Colonic mucosa (tissue), 4 donors: Measurements from ENCODE around the gene POLR2E. TPM values are rescaled to one million over a fixed set of nuclear protein-coding genes. Genes with fewer than 3 reads are reported as not detected.

Experiments used
- DNase-seq: peaks from one replicate; pipeline ENCODE4 v3.0.0-alpha.2; 2020
- H3K27ac ChIP-seq: fragments of 200-600 bp; one replicate; pipeline ENCODE4 v1.8.0; 2021
- H3K27me3 ChIP-seq: fragments of 200-600 bp; one replicate; pipeline ENCODE4 v1.8.0; 2021
- H3K36me3 ChIP-seq: fragments of 200-600 bp; one replicate; pipeline ENCODE4 v1.8.0; 2021
- H3K4me1 ChIP-seq: fragments of 200-600 bp; one replicate; pipeline ENCODE4 v1.8.0; 2021; ENCODE audit warnings: mild to moderate bottlenecking
- H3K4me3 ChIP-seq: fragments of 200-600 bp; one replicate; pipeline ENCODE4 v1.8.0; 2021
- H3K9ac ChIP-seq, 2 donors: one replicate each; pipeline ENCODE4 v1.7.0; 2013; ENCODE audit warnings: control low read depth in 2 of 2, low read depth in 2 of 2, low read length in 2 of 2
- H3K9me3 ChIP-seq: fragments of 200-600 bp; one replicate; pipeline ENCODE4 v1.8.0; 2021
- CTCF ChIP-seq: fragments of 200-600 bp; IDR thresholded peaks from one replicate; pipeline ENCODE4 v1.8.0; 2022; ENCODE audit warnings: antibody characterized with exemption, mild to moderate bottlenecking
- intact Hi-C: fragments of 100-400 bp; cut with DNase I; formaldehyde crosslinking; loops from one replicate; pipeline ENCODE4 v1.14.1; 2022
- total RNA-seq, 2 donors: library from RNA; stranded (reverse); fragmentation: NEBNext Ultra II Directional in 1 of 2; extraction: Animal tissue kit (Norgen Biotek cat#: 25700) in 1 of 2; gene quantifications; one replicate each; pipeline ENCODE4 v1.2.1, GENCODE V29; 2021
- donor health status: healthy.
- donor health status: DM: no; HTN: no; CAD: no.
- donor health status: DM: no; HTN: no; CAD: no.

The POLR2E gene
- total RNA-seq, 2 donors from 2014 or later, result 135 to 245 TPM

GRCh38 chr19:1049106-1049505 is 46.1 kb downstream of the POLR2E start:
- no peak overlapping the region for H3K27ac ChIP-seq
- H3K36me3 ChIP-seq, result no peaks in the 10 kb centered on the region
- H3K9ac ChIP-seq, result no peak overlapping the region
- H3K27me3 ChIP-seq, result no peaks in the 10 kb centered on the region
- no peak overlapping the region for H3K4me3 ChIP-seq
- DNase-seq, result no peak
- intact Hi-C loops, result no loop called here
- H3K4me1 ChIP-seq, result no peaks in the 10 kb centered on the region
- TF ChIP-seq CTCF, result no peak
- H3K9me3 ChIP-seq, result no peaks in the 10 kb centered on the region

- intact Hi-C loops, result no loop called here
- Histone ChIP-seq H3K9ac (no peak overlapping the region), H3K36me3 (no peaks in the 10 kb centered on the region), H3K9me3 (no peaks in the 10 kb centered on the region), H3K27ac (no peak overlapping the region), H3K4me1 (peaks cover 3% of the 10 kb centered on the region), H3K4me3 (no peak overlapping the region), H3K27me3 (no peaks in the 10 kb centered on the region)
- peak; percentile 42 for DNase-seq
- TF ChIP-seq CTCF, result no peak
These were observed 47.5 kb downstream of the POLR2E start for GRCh38 chr19:1047696-1048147.

- intact Hi-C loops, result no loop called here
- no peak for TF ChIP-seq CTCF
- Histone ChIP-seq H3K9me3 (no peaks in the 10 kb centered on the region), H3K9ac (no peak overlapping the region), H3K4me1 (peaks cover 4% of the 10 kb centered on the region), H3K4me3 (no peak overlapping the region), H3K27me3 (no peaks in the 10 kb centered on the region), H3K36me3 (no peaks in the 10 kb centered on the region), H3K27ac (no peak overlapping the region)
- no peak for DNase-seq
These were observed 48.1 kb downstream of the POLR2E start for GRCh38 chr19:1046836-1047695.

GRCh38 chr19:1046117-1046626 is 49.0 kb downstream of the POLR2E start:
- TF ChIP-seq CTCF, result no peak
- Histone ChIP-seq H3K9ac (no peak overlapping the region), H3K4me3 (no peak overlapping the region), H3K27me3 (no peaks in the 10 kb centered on the region), H3K36me3 (no peaks in the 10 kb centered on the region), H3K9me3 (no peaks in the 10 kb centered on the region), H3K27ac (no peak overlapping the region), H3K4me1 (peaks cover 11% of the 10 kb centered on the region)
- intact Hi-C loops, result no loop called here
- no peak for DNase-seq

- peaks cover 19% of the 10 kb centered on the region for H3K4me1 ChIP-seq
- H3K27me3 ChIP-seq, result no peaks in the 10 kb centered on the region
- H3K36me3 ChIP-seq, result no peaks in the 10 kb centered on the region
- TF ChIP-seq CTCF, result no peak
- H3K27ac ChIP-seq, result no peak overlapping the region
- no peak overlapping the region for H3K9ac ChIP-seq
- H3K9me3 ChIP-seq, result no peaks in the 10 kb centered on the region
- DNase-seq, result peak; percentile 57
- no peak overlapping the region for H3K4me3 ChIP-seq
- intact Hi-C loops, result no loop called here
These were observed 50.0 kb downstream of the POLR2E start for GRCh38 chr19:1045247-1045603.
